Neuronal stem cell (in vitro differentiated cells): ENCODE results near the gene GALNT16.

Experiments
- DNase-seq: peaks from one replicate; pipeline ENCODE4 v3.0.0-alpha.2; 2013; ENCODE audit warnings: low spot score
- H2AFZ ChIP-seq: one replicate; pipeline ENCODE4 v1.6.1; 2013; ENCODE audit warnings: mild to moderate bottlenecking, low read length, inconsistent platforms
- H2AK5ac ChIP-seq: 2 replicates; pipeline ENCODE4 v1.6.1; 2013; ENCODE audit warnings: low read depth, mild to moderate bottlenecking, inconsistent platforms, low read length, moderate library complexity, mixed read lengths
- H2BK120ac ChIP-seq: 2 replicates; pipeline ENCODE4 v1.6.1; 2013; ENCODE audit warnings: low read depth, mild to moderate bottlenecking, inconsistent platforms, low read length, moderate library complexity, mixed read lengths
- H2BK12ac ChIP-seq: one replicate; pipeline ENCODE4 v1.6.1; 2013; ENCODE audit warnings: low read length, inconsistent platforms
- H2BK15ac ChIP-seq: 2 replicates; pipeline ENCODE4 v1.6.1; 2013; ENCODE audit warnings: mild to moderate bottlenecking, low read length, inconsistent platforms, mixed read lengths
- H2BK5ac ChIP-seq: one replicate; pipeline ENCODE4 v1.6.1; 2013; ENCODE audit warnings: inconsistent platforms, mild to moderate bottlenecking, low read length, moderate library complexity
- H3K14ac ChIP-seq: one replicate; pipeline ENCODE4 v1.6.1; 2013; ENCODE audit warnings: low read length, inconsistent platforms
- H3K18ac ChIP-seq: 2 replicates; pipeline ENCODE4 v1.6.1; 2013; ENCODE audit warnings: low read length, inconsistent platforms
- H3K23ac ChIP-seq: 2 replicates; pipeline ENCODE4 v1.6.1; 2013; ENCODE audit warnings: low read depth, mild to moderate bottlenecking, mixed read lengths, low read length, inconsistent platforms; ENCODE audit not compliant: poor library complexity
- H3K27ac ChIP-seq: replicated peaks from 3 replicates; pipeline ENCODE4 v1.5.1; 2013; ENCODE audit warnings: low read length, inconsistent platforms
- H3K27me3 ChIP-seq, 3 experiments: 2 replicates each; pipeline ENCODE4 v1.6.1; 2013; ENCODE audit warnings: low read length in 3 of 3, mild to moderate bottlenecking in 2 of 3, inconsistent platforms in 1 of 3, low read depth in 1 of 3, mixed read lengths in 1 of 3, moderate library complexity in 1 of 3; ENCODE audit not compliant: control insufficient read depth in 3 of 3, insufficient read depth in 3 of 3
- H3K36me3 ChIP-seq, 2 donors: replicated peaks in 1 of 2; 2 replicates each; pipeline ENCODE4 v1.6.1; 2013; ENCODE audit warnings: low read length in 2 of 2; ENCODE audit not compliant: control insufficient read depth in 2 of 2, insufficient read depth in 2 of 2
- H3K4ac ChIP-seq: 2 replicates; pipeline ENCODE4 v1.6.1; 2013; ENCODE audit warnings: inconsistent platforms, mild to moderate bottlenecking, low read length, moderate library complexity
- H3K4me1 ChIP-seq, 2 donors: 1 replicate in 1 of 2; 2 replicates in 1 of 2; pipeline ENCODE4 v1.6.1; 2013; ENCODE audit warnings: low read length in 2 of 2, low read depth in 1 of 2; ENCODE audit not compliant: control insufficient read depth in 2 of 2, insufficient read depth in 1 of 2
- H3K4me2 ChIP-seq: one replicate; pipeline ENCODE4 v1.6.1; 2013; ENCODE audit warnings: mild to moderate bottlenecking, low read length, inconsistent platforms; ENCODE audit not compliant: insufficient read depth, poor library complexity, severe bottlenecking
- H3K4me3 ChIP-seq, 2 donors: 2 replicates each; pipeline ENCODE4 v1.5.1; 2013; ENCODE audit warnings: low read length in 2 of 2, mild to moderate bottlenecking in 2 of 2, inconsistent platforms in 1 of 2, moderate library complexity in 1 of 2
- H3K79me1 ChIP-seq: one replicate; pipeline ENCODE4 v1.6.1; 2013; ENCODE audit warnings: low read depth, mild to moderate bottlenecking, inconsistent platforms, low read length, moderate library complexity
- H3K9ac ChIP-seq: one replicate; pipeline ENCODE4 v1.6.1; 2013; ENCODE audit warnings: mild to moderate bottlenecking, low read depth, low read length, inconsistent platforms; ENCODE audit not compliant: poor library complexity
- H3K9me3 ChIP-seq, 2 donors: replicated peaks in 1 of 2; 2 replicates each; pipeline versions ENCODE3 to v1.6.1; 2013; ENCODE audit warnings: low read length in 2 of 2, mild to moderate bottlenecking in 2 of 2, inconsistent platforms in 1 of 2, low read depth in 1 of 2, mixed read lengths in 1 of 2, moderate library complexity in 1 of 2; ENCODE audit not compliant: control insufficient read depth in 2 of 2, insufficient read depth in 1 of 2
- H4K8ac ChIP-seq: one replicate; pipeline ENCODE4 v1.6.1; 2013; ENCODE audit warnings: low read depth, mild to moderate bottlenecking, inconsistent platforms, low read length, moderate library complexity
- H4K91ac ChIP-seq: one replicate; pipeline ENCODE4 v1.6.1; 2013; ENCODE audit warnings: low read length, low read depth, mild to moderate bottlenecking, inconsistent platforms; ENCODE audit not compliant: poor library complexity
- WGBS, 2 donors: extraction: QIAGEN DNeasy Blood & Tissue Kit; methylation state at CpG; one replicate each; pipeline ENCODE4 v1.1.7; 2013; ENCODE audit warnings: missing lambda C conversion rate in 2 of 2, mixed read lengths in 1 of 2; ENCODE audit not compliant: insufficient read length in 2 of 2, insufficient replicate concordance in 1 of 2; ENCODE audit errors: extremely low coverage in 2 of 2; 5-methylcytosine and 5-hydroxymethylcytosine counted together

Gene GALNT16

GRCh38 chr14:69319911-69320310 lies 60.0 kb downstream of the GALNT16 start:
- H4K8ac ChIP-seq, result no peak overlapping the region
- no peak for DNase-seq
- H3K79me1 ChIP-seq, result no peaks in the 10 kb centered on the region
- H3K36me3 ChIP-seq, result peaks cover 0 to 7% of the 10 kb centered on the region in 2 donors
- no peak overlapping the region for H3K27ac ChIP-seq
- WGBS, 2 donors, result no CpG with 5 or more reads among the region's 8 CpGs
- H3K23ac ChIP-seq, result no peak overlapping the region
- H3K4me1 ChIP-seq, result peaks cover 11 to 13% of the 10 kb centered on the region in 2 donors
- H2BK5ac ChIP-seq, result no peak overlapping the region
- no peak overlapping the region for H2BK12ac ChIP-seq
- H2BK15ac ChIP-seq, result no peak overlapping the region
- H3K4me3 ChIP-seq, result no peak overlapping the region
- H4K91ac ChIP-seq, result no peak overlapping the region
- H2BK120ac ChIP-seq, result no peak overlapping the region
- H2AFZ ChIP-seq, result no peak overlapping the region
- no peak overlapping the region for H3K4me2 ChIP-seq
- no peak overlapping the region for H3K9ac ChIP-seq
- no peaks in the 10 kb centered on the region for H3K27me3 ChIP-seq
- no peak overlapping the region for H3K14ac ChIP-seq
- H3K18ac ChIP-seq, result no peak overlapping the region
- H2AK5ac ChIP-seq, result no peak overlapping the region
- no peak overlapping the region for H3K4ac ChIP-seq
- H3K9me3 ChIP-seq, result peaks cover 0 to 2% of the 10 kb centered on the region in 2 donors

DNA sequence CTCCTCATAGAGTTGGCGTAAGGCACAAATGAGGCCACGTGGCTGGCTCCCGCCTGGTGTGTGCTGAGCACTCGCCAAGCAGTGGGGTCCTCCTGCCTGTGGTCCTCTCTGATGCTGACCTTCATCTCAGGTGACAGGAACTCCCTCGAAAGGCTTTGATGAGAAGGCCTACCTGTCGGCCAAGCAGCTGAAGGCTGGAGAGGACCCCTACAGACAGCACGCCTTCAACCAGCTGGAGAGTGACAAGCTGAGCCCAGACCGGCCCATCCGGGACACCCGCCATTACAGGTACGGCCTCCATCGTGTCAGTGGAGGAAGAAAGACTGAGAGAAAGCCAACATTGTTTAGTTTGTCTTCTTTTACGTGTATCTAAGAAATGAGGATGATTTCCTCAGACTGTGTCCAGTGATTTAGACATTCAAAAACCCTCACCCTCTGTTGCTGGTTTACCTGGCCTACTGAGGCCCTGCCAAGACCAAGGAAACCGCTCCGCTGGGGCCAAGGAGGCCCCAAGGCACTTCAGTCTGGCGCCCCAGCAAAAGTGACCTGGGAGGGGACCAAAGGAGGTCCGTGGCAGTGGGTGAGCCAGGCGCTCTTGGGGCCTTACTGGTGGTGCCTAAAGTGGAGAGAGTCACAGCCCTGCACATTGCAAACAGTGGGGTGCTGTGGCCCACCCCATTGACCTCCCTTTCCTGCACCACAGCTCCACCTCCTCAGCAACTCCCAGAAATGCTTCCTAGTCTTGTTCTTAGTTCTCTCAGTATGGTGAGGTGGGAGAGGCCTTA lies 60.8 kb downstream of the GALNT16 start:
- H3K27ac ChIP-seq, result no peak overlapping the region
- H3K9ac ChIP-seq, result no peak overlapping the region
- H3K23ac ChIP-seq, result peak overlapping the region; percentile 17
- H3K14ac ChIP-seq, result no peak overlapping the region
- no peak overlapping the region for H2BK15ac ChIP-seq
- no CpG with 5 or more reads among the region's 18 CpGs for WGBS, 2 donors
- no peak overlapping the region for H3K4me3 ChIP-seq
- no peak overlapping the region for H3K4ac ChIP-seq
- H3K27me3 ChIP-seq, result no peaks in the 10 kb centered on the region
- no peak overlapping the region for H4K91ac ChIP-seq
- H3K18ac ChIP-seq, result no peak overlapping the region
- H2AFZ ChIP-seq, result no peak overlapping the region
- no peak overlapping the region for H3K4me2 ChIP-seq
- H4K8ac ChIP-seq, result no peak overlapping the region
- peaks cover 0 to 13% of the 10 kb centered on the region in 2 donors for H3K36me3 ChIP-seq
- no peaks in the 10 kb centered on the region for H3K79me1 ChIP-seq
- H2BK5ac ChIP-seq, result no peak overlapping the region
- H2BK120ac ChIP-seq, result no peak overlapping the region
- H2BK12ac ChIP-seq, result no peak overlapping the region
- H3K9me3 ChIP-seq, result peaks cover 0 to 2% of the 10 kb centered on the region in 2 donors
- peaks cover 11 to 13% of the 10 kb centered on the region in 2 donors for H3K4me1 ChIP-seq
- H2AK5ac ChIP-seq, result no peak overlapping the region
- DNase-seq, result no peak

GRCh38 chr14:69321601-69322330 lies 61.8 kb downstream of the GALNT16 start:
- H4K91ac ChIP-seq, result no peak overlapping the region
- no peak overlapping the region for H2BK120ac ChIP-seq
- H3K36me3 ChIP-seq, result peaks cover 2 to 22% of the 10 kb centered on the region in 2 donors
- no peak overlapping the region for H4K8ac ChIP-seq
- H3K27ac ChIP-seq, result no peak overlapping the region
- no CpG with 5 or more reads among the region's 11 CpGs for WGBS, 2 donors
- no peak overlapping the region for H3K4me3 ChIP-seq
- H3K79me1 ChIP-seq, result no peaks in the 10 kb centered on the region
- H2BK15ac ChIP-seq, result no peak overlapping the region
- H3K14ac ChIP-seq, result no peak overlapping the region
- peaks cover 11 to 12% of the 10 kb centered on the region in 2 donors for H3K4me1 ChIP-seq
- H2BK12ac ChIP-seq, result no peak overlapping the region
- no peaks in the 10 kb centered on the region for H3K27me3 ChIP-seq
- DNase-seq, result no peak
- no peak overlapping the region for H3K4me2 ChIP-seq
- peak overlapping the region; percentile 15 for H2AK5ac ChIP-seq
- peak overlapping the region; percentile 46 for H3K23ac ChIP-seq
- H2BK5ac ChIP-seq, result no peak overlapping the region
- H2AFZ ChIP-seq, result no peak overlapping the region
- H3K9me3 ChIP-seq, result peaks cover 0 to 2% of the 10 kb centered on the region in 2 donors
- no peak overlapping the region for H3K4ac ChIP-seq
- peak overlapping the region; percentile 78 for H3K18ac ChIP-seq
- peak overlapping the region; percentile 18 for H3K9ac ChIP-seq
